Neuronal stem cell (in vitro differentiated cells): ENCODE data around the gene GRIK4.

Experiments used
- DNase-seq: peaks from one replicate; pipeline ENCODE4 v3.0.0-alpha.2; 2013; ENCODE audit warnings: low spot score
- H2AFZ ChIP-seq: one replicate; pipeline ENCODE4 v1.6.1; 2013; ENCODE audit warnings: mild to moderate bottlenecking, low read length, inconsistent platforms
- H2AK5ac ChIP-seq: 2 replicates; pipeline ENCODE4 v1.6.1; 2013; ENCODE audit warnings: low read depth, mild to moderate bottlenecking, inconsistent platforms, low read length, moderate library complexity, mixed read lengths
- H2BK120ac ChIP-seq: 2 replicates; pipeline ENCODE4 v1.6.1; 2013; ENCODE audit warnings: low read depth, mild to moderate bottlenecking, inconsistent platforms, low read length, moderate library complexity, mixed read lengths
- H2BK12ac ChIP-seq: one replicate; pipeline ENCODE4 v1.6.1; 2013; ENCODE audit warnings: low read length, inconsistent platforms
- H2BK15ac ChIP-seq: 2 replicates; pipeline ENCODE4 v1.6.1; 2013; ENCODE audit warnings: mild to moderate bottlenecking, low read length, inconsistent platforms, mixed read lengths
- H2BK5ac ChIP-seq: one replicate; pipeline ENCODE4 v1.6.1; 2013; ENCODE audit warnings: inconsistent platforms, mild to moderate bottlenecking, low read length, moderate library complexity
- H3K14ac ChIP-seq: one replicate; pipeline ENCODE4 v1.6.1; 2013; ENCODE audit warnings: low read length, inconsistent platforms
- H3K18ac ChIP-seq: 2 replicates; pipeline ENCODE4 v1.6.1; 2013; ENCODE audit warnings: low read length, inconsistent platforms
- H3K23ac ChIP-seq: 2 replicates; pipeline ENCODE4 v1.6.1; 2013; ENCODE audit warnings: low read depth, mild to moderate bottlenecking, mixed read lengths, low read length, inconsistent platforms; ENCODE audit not compliant: poor library complexity
- H3K27ac ChIP-seq: replicated peaks from 3 replicates; pipeline ENCODE4 v1.5.1; 2013; ENCODE audit warnings: low read length, inconsistent platforms
- H3K27me3 ChIP-seq, 3 experiments: 2 replicates each; pipeline ENCODE4 v1.6.1; 2013; ENCODE audit warnings: low read length in 3 of 3, mild to moderate bottlenecking in 2 of 3, inconsistent platforms in 1 of 3, low read depth in 1 of 3, mixed read lengths in 1 of 3, moderate library complexity in 1 of 3; ENCODE audit not compliant: control insufficient read depth in 3 of 3, insufficient read depth in 3 of 3
- H3K36me3 ChIP-seq, 2 donors: replicated peaks in 1 of 2; 2 replicates each; pipeline ENCODE4 v1.6.1; 2013; ENCODE audit warnings: low read length in 2 of 2; ENCODE audit not compliant: control insufficient read depth in 2 of 2, insufficient read depth in 2 of 2
- H3K4ac ChIP-seq: 2 replicates; pipeline ENCODE4 v1.6.1; 2013; ENCODE audit warnings: inconsistent platforms, mild to moderate bottlenecking, low read length, moderate library complexity
- H3K4me1 ChIP-seq, 2 donors: 1 replicate in 1 of 2; 2 replicates in 1 of 2; pipeline ENCODE4 v1.6.1; 2013; ENCODE audit warnings: low read length in 2 of 2, low read depth in 1 of 2; ENCODE audit not compliant: control insufficient read depth in 2 of 2, insufficient read depth in 1 of 2
- H3K4me2 ChIP-seq: one replicate; pipeline ENCODE4 v1.6.1; 2013; ENCODE audit warnings: mild to moderate bottlenecking, low read length, inconsistent platforms; ENCODE audit not compliant: insufficient read depth, poor library complexity, severe bottlenecking
- H3K4me3 ChIP-seq, 2 donors: 2 replicates each; pipeline ENCODE4 v1.5.1; 2013; ENCODE audit warnings: low read length in 2 of 2, mild to moderate bottlenecking in 2 of 2, inconsistent platforms in 1 of 2, moderate library complexity in 1 of 2
- H3K79me1 ChIP-seq: one replicate; pipeline ENCODE4 v1.6.1; 2013; ENCODE audit warnings: low read depth, mild to moderate bottlenecking, inconsistent platforms, low read length, moderate library complexity
- H3K9ac ChIP-seq: one replicate; pipeline ENCODE4 v1.6.1; 2013; ENCODE audit warnings: mild to moderate bottlenecking, low read depth, low read length, inconsistent platforms; ENCODE audit not compliant: poor library complexity
- H3K9me3 ChIP-seq, 2 donors: replicated peaks in 1 of 2; 2 replicates each; pipeline versions ENCODE3 to v1.6.1; 2013; ENCODE audit warnings: low read length in 2 of 2, mild to moderate bottlenecking in 2 of 2, inconsistent platforms in 1 of 2, low read depth in 1 of 2, mixed read lengths in 1 of 2, moderate library complexity in 1 of 2; ENCODE audit not compliant: control insufficient read depth in 2 of 2, insufficient read depth in 1 of 2
- H4K8ac ChIP-seq: one replicate; pipeline ENCODE4 v1.6.1; 2013; ENCODE audit warnings: low read depth, mild to moderate bottlenecking, inconsistent platforms, low read length, moderate library complexity
- H4K91ac ChIP-seq: one replicate; pipeline ENCODE4 v1.6.1; 2013; ENCODE audit warnings: low read length, low read depth, mild to moderate bottlenecking, inconsistent platforms; ENCODE audit not compliant: poor library complexity
- WGBS, 2 donors: extraction: QIAGEN DNeasy Blood & Tissue Kit; methylation state at CpG; one replicate each; pipeline ENCODE4 v1.1.7; 2013; ENCODE audit warnings: missing lambda C conversion rate in 2 of 2, mixed read lengths in 1 of 2; ENCODE audit not compliant: insufficient read length in 2 of 2, insufficient replicate concordance in 1 of 2; ENCODE audit errors: extremely low coverage in 2 of 2; 5-methylcytosine and 5-hydroxymethylcytosine counted together

Gene GRIK4

GRCh38 chr11:120509346-120510053 is 2.0 kb upstream of the GRIK4 start:
- Histone ChIP-seq H3K18ac (no peak overlapping the region), H2BK5ac (no peak overlapping the region), H3K36me3 (no peaks in the 10 kb centered on the region), H3K4ac (no peak overlapping the region), H2AFZ (no peak overlapping the region), H3K79me1 (no peaks in the 10 kb centered on the region), H3K27ac (no peak overlapping the region), H3K4me1 (peaks cover 1 to 3% of the 10 kb centered on the region in 2 donors), H3K4me2 (no peak overlapping the region), H4K91ac (no peak overlapping the region), H2BK120ac (no peak overlapping the region), H3K4me3 (no peak overlapping the region), H3K23ac (no peak overlapping the region), H2BK12ac (no peak overlapping the region), H4K8ac (no peak overlapping the region), H2BK15ac (no peak overlapping the region), H3K9ac (no peak overlapping the region), H3K14ac (no peak overlapping the region), H3K27me3 (peaks cover 0 to 23% (median 14%) of the 10 kb centered on the region in 3 experiments), H3K9me3 (no peaks in the 10 kb centered on the region), H2AK5ac (no peak overlapping the region)
- WGBS, 2 donors: no CpG with 5 or more reads among the region's 7 CpGs
- no peak for DNase-seq

DNA sequence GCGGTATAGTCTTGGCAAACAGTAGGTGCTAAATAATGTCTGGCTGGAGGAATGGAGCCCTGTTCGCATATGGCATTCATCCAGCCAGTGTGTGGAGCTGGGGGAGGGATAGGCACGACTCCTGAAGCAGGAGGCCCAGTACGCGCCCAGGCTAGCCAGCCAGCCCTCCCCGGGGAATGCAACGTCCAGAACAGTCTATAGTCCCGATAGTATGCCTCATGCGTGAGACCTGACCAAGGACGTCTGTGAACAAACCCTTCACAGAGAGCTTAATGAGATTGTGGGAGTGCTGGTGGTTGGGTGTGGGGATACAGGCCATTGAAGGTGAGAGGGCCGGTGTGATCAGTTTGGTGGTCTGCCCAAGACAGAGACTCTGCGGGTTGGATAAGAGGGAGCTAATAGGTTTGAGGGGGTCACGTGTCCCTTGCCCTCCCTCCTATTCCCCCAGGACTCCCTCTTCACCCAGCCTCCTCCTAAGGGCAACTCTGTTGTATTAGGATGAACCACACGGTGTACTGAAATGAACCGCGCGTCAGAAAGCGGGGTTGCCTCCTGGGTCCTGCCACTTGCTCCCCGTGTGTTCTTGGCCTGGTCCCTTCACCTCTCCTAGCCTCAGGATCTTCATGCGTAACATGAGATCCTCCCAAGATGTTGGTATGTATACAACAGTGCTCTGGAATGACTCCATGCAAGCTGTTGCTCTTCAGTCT is 987 bp upstream of the GRIK4 start:
- Histone ChIP-seq H2AK5ac (no peak overlapping the region), H3K79me1 (no peaks in the 10 kb centered on the region), H3K4me2 (no peak overlapping the region), H3K23ac (no peak overlapping the region), H3K36me3 (no peaks in the 10 kb centered on the region), H3K9ac (no peak overlapping the region), H3K27me3 (peaks cover 0 to 34% (median 14%) of the 10 kb centered on the region in 3 experiments), H3K4me1 (peaks cover 1 to 3% of the 10 kb centered on the region in 2 donors), H3K4me3 (peak overlapping the region in 1 of 2 donors; percentile 50), H3K9me3 (no peaks in the 10 kb centered on the region), H4K8ac (no peak overlapping the region), H2AFZ (peak overlapping the region; percentile 87), H3K14ac (no peak overlapping the region), H3K27ac (no peak overlapping the region), H2BK12ac (no peak overlapping the region), H3K18ac (no peak overlapping the region), H4K91ac (no peak overlapping the region), H2BK5ac (no peak overlapping the region), H2BK15ac (no peak overlapping the region), H2BK120ac (no peak overlapping the region), H3K4ac (no peak overlapping the region)
- DNase-seq: no peak
- WGBS, 2 donors: no CpG with 5 or more reads among the region's 20 CpGs

DNA sequence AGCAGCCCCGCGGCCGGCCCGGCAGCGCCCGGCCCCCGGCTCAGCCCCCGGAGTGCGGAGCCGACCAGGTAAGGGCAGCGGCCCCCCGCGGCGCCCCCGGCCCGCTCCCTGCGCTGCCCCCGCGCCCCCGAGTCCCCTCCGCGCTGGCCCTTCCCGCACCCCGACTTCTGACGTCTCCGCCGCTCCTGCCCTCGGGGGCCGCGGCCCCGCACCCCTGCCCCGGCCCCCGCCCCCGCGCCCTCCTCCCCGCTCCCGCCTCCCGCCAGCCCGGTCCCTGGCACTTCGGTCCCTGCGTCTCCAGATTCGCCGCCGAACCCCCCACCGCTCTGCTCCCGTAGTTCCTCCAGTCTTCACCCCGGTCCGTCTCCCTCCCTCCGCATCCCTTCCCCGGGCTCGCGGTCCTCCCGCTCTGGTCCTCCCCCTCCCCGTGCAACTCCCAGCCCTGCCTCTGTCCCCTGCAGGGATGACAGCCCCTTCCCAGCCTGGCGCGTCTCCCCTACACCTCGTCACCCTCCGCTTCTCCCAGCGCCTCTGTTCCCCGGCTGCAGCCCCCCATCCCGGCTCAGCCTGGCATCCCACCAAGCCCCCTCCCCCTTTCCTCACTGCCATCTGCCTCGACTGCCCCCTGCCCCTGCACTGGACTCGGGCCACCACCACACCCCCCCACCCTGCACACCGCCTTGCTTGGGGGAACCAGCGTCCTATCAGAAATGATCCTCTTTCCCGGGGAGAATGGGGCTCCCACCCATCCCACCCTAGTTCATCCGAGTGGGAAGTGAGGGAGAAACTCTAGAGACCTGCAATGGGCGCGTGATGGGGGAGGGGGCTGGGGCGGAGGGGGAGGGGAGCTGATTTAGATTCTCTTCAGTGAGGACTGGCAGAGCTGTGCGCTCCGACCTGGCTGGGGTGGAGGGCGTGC is 531 bp downstream of the GRIK4 start:
- no peak overlapping the region for H3K4ac ChIP-seq
- H2BK5ac ChIP-seq: no peak overlapping the region
- peak overlapping the region; percentile 97 for H3K4me2 ChIP-seq
- no peak overlapping the region for H2BK120ac ChIP-seq
- no peak overlapping the region for H2BK12ac ChIP-seq
- WGBS, 2 donors: no CpG with 5 or more reads among the region's 73 CpGs
- no peak overlapping the region for H4K8ac ChIP-seq
- no peaks in the 10 kb centered on the region for H3K36me3 ChIP-seq
- H2AFZ ChIP-seq: peak overlapping the region; percentile 75
- peaks cover 0 to 36% (median 17%) of the 10 kb centered on the region in 3 experiments for H3K27me3 ChIP-seq
- H4K91ac ChIP-seq: no peak overlapping the region
- peak overlapping the region; percentile 65 for H3K18ac ChIP-seq
- no peaks in the 10 kb centered on the region for H3K9me3 ChIP-seq
- no peak overlapping the region for H3K27ac ChIP-seq
- no peak for DNase-seq
- peak overlapping the region; percentile 50 to 81 for H3K4me3 ChIP-seq
- peak overlapping the region; percentile 50 for H3K14ac ChIP-seq
- H3K23ac ChIP-seq: peak overlapping the region; percentile 27
- peak overlapping the region; percentile 85 for H3K9ac ChIP-seq
- H3K79me1 ChIP-seq: no peaks in the 10 kb centered on the region
- H2BK15ac ChIP-seq: no peak overlapping the region
- H2AK5ac ChIP-seq: peak overlapping the region; percentile 10
- H3K4me1 ChIP-seq: peaks cover 4 to 14% of the 10 kb centered on the region in 2 donors
